HG03469 (cell line): ENCODE measurements around the gene SMAD7.

ENCODE experiments used
- ATAC-seq: cut with Tn5 transposase; IDR thresholded peaks from one replicate; pipeline ENCODE4 v1.9.1; 2021; ENCODE audit warnings: mild to moderate bottlenecking, moderate library complexity, moderate number of reproducible peaks; ENCODE audit not compliant: unreplicated experiment

SMAD7 gene, protein sequence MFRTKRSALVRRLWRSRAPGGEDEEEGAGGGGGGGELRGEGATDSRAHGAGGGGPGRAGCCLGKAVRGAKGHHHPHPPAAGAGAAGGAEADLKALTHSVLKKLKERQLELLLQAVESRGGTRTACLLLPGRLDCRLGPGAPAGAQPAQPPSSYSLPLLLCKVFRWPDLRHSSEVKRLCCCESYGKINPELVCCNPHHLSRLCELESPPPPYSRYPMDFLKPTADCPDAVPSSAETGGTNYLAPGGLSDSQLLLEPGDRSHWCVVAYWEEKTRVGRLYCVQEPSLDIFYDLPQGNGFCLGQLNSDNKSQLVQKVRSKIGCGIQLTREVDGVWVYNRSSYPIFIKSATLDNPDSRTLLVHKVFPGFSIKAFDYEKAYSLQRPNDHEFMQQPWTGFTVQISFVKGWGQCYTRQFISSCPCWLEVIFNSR

DNA sequence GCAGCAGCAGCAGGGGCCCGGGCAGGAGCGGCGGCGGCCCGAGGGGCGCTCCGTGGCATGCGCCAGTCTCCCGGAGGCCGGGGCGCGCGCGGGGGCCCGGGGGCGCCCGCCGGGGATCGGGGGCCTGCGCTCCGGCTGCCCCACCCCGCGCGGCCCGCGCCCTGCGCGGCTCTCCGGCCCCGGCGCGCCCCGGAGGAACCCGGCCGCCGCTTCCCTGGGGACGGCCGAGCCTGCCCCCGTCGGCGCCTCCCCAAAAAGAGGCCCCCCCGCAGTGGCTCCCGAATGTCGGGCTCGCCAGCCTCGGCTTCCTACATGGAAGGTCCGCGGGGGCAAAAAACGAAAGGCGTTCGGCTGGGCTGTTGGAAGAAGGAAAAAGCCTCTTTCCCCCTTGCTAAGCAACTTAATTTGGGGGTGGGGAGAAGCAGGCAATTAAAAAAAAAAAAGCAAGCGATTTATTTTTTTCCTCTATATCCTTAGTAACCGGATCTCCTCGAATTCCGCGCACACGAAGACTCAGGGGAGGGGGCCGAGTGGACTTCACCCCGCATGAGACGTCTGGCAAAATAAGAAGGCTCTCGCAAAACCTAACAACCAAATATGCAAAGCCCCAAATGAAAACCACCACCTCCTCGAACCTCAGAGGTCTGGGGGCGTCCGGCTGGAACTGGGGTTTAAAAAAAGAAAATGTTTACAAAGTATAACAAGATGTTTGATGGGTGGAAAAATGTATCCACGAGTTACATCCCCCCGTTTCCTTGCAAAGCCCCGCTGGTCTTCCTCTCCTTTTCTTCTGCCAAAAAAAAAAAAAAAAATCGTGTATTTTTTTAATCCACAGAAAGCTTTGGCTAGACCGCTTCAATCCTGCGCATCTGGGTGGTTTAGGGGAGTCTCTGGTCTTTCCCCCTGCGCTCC, at the start of gene SMAD7:
TSS of gene SMAD7 (minus strand) at position 430 of the 912 bp plus-strand sequence. CDS start 541 bp downstream, outside the sequence.
- no peak for ATAC-seq

DNA sequence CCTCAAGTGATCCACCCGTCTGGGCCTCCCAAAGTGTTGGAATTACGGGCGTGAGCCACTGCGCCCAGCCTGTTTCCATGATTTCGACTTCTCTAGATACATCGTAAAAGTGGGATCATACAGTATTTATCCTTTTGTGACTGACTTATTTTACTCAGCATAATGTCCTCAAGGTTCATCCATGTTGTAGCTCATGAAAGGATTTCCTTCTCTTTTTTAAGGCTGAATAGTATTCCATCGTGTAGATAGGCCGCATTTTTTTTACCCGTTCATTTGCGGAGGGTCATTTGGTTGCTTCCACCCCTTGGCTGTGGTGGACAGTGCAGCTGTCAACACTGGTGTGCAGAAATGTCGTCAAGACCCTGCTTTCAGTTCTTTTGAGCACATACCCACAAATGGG, 48.8 kb upstream of the SMAD7 start:
- ATAC-seq = no peak

DNA sequence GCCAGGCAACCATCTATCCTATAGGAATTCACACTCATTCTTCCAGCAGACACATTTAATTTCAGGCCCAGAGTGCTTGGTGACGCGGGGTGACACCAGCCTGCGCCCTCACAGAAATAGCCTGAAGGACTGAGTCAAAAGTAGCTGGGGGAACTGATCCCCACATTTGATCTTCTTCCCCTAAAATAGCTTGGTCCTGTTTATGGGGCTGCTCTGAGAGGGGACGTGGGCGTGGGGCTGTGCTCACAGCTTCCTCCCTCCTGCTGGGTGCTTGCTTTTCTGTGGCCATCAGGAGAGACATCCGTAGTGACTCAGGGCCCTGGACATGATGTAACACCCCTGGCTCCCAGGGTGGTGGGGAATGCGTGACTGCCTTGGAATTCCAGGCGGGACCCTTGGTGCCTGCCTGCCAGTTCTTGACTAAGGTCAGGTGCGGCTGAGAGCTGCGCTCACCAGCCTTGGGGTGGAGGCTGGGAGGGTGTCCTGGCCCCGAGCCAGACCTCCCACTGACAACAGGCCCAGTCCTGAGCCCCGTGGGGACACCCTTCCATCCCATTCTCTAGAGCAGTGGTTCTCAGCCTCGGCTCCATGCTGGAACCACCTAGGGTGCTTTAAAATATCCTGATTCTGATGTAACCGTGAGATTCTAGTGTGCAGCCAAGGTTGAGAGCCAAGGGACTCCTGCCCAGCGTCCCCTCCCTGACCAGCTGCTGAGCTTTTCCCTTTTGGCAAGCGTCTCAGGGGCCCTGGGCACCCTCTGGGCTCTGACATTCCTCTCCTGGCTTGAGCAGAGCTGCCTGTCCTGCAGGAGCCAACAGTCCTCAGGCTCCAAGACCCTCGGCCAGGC, 47.4 kb upstream of the SMAD7 start:
- no peak for ATAC-seq

DNA sequence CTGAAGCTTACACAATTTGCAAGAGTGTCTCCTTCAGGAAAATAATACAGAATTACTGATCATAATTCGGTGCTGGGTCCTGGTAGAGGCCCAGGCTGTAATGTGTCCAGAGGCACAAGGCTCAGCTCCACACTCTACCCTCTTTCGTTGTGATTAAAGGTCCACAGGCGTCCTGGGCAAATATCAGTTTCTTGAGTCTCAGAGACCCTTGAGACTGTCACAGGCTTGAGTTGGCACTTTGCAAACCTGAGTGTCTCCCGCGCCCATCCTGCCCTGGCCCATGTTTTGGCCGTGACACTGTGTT, 46.9 kb upstream of the SMAD7 start:
- no peak for ATAC-seq

DNA sequence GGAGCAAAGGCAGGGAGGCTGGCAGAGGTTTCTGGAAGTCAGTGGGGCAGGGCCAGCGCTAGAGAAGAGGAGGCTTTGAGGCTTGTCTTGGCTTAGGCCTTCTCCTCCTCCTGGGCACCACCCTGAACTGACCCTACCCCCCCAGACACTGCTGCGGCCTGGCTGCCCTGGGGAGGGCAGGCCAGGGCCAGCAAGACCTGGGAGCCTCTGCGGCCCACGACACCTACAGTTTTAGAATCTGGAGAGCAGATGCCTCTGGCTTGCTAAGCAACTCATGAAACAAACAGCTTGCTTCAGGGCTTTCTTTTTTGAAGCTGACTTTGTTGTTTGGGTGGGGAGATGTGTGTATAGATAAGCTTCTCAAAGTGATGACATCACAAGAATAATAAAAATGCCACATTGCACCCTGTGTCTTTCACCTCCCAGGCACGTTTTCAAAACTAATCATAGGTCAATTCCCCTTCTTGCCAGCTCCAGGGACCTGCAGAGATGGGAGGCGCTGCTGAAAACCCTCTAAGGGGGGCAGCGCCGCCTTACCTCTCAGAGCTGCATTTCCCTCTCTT, 46.2 kb upstream of the SMAD7 start:
- ATAC-seq = no peak

DNA sequence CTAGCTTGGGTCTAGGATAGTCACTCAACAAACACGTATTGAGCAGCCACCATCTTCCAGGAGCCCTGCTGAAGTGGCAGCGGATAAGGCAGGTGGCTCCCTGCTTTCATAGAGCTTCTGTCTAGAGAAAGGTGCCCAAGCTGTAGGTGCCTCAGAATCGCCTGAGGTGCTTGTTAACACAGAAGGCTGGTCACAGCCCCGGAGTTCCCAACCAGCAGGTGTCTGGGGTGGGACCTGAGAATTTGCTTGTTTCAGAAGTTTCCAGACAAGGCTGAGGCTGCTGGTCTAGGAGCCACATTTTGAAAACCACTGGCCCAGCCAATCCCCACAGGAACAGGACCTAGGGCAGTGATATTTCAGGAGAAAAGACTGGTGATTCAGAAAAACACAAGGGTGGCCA, 45.3 kb upstream of the SMAD7 start:
- ATAC-seq = no peak

DNA sequence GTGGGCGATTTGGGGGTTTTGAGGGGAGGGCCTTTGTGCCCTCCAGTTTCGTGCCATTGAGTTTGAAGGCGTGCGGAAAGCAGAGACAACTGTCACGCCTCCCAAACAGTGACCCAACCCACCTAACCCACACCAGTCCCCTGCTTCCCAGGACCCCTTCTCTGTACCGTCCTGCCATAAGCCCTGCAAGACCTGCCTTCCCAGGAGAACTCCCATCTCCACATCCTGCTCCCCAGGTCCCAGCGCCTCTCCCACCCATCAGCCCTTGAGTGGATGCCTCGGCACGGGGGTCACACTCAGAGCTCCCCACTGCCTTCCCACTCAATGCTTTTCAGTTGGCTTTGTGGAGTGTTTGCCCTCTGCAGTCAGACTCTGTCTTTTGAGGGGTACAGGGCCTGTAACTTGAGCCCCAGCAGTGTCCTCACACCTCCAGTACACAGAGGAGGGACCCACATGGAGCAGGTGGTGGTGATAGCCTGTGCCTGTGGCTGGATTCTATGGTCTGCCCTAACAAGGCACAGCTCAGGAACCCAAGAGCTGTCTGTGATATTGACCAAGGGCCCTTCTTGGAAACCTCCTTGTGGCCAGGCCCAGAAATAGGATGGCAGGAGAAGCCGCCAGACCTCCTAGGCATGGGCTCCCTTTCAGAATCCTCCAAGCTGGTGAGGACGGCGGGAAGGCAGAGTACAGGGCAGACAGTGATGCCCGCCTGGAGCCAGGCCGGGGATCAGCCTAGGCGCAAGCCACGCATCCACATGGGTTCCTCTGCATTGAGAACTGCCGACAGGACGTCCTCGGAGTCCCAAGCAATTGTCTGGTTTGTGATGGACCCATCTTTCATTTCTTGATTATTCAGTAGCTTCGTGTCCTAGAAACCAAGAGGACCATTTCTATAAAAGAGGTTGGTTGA, 44.4 kb upstream of the SMAD7 start:
- no peak for ATAC-seq

DNA sequence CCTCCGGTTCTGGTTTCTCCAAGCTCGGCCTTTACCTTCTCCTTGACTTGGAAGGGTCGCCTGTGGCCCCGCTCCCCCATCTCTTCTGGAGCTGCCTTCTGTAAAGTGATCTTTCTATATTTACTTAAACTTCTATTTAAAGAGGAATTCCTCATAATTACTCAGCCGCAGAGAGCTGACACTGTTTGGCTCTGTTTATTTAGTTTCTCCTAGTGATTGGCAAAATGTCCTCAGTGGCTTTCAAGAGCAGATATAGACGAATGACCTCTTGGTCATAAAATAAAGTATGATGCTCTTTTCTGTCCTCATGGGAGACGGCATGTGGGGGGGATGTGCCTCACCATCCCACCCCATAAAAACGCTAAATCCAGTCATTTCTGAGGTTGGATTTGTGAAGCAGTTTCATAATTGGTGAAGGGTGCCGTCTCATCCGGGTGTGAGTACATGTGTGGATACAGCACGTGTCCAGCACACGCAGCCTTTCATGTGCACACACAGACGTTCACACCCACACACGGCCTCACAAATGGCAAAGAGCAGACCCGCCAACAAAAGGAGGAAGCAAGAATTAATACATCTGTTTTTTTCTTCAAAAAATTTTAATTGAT, 43.4 kb upstream of the SMAD7 start:
- ATAC-seq = no peak

DNA sequence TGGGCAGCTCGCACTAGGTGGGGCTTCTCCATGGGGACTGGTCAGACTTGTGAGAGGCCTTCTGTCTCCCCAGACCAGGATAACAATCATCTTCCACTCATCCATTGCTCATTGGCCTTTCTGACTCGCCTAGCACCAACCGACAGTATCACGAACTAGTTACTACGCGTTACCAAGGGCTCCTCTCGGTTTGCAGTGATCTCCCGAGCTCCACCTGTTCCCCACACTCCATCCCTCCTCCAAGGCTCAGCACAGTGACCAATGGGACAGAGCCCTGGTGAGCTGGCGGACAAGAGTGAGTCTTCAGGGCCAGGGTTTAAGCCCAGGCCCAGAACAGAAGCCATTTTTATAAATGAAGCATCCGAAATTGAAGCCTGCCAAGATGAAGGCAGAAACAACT, 42.8 kb upstream of the SMAD7 start:
- no peak for ATAC-seq

DNA sequence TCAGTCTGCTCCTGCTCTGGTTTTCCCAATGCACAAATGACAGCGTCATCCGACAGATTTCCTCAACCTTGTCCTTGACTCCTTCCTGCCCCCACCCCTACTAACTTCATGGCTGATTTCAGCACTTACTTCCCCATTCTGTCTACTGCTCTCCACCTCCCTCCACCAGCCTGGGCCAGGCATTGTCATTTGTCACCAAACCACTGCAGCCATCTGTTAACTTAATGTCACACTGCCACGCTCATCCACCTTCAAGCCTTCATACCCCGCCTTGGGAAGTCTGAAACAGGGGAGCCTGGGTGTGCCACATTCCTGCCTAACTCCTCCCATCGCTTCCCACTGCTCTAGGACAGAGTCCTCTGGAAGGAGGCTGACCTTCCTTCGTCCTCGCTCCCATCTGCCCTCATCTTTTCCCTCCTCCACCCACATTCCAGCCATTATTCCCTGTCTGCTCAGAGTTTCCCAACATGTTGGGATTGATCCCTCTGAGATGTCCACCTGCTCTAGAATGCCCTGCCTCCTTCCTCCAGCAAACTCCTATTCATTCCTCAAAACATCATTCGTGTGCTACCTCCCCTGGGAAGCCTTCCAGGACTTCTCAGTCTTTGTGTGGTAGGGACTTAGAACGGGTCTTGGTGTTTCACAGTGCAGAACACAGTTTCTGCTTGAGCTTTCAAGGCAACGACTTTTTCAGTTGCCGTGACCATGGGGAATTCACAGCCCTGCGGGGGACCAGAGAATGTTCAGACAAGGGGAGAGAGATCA, 42.2 kb upstream of the SMAD7 start:
- ATAC-seq = peak; percentile 55

DNA sequence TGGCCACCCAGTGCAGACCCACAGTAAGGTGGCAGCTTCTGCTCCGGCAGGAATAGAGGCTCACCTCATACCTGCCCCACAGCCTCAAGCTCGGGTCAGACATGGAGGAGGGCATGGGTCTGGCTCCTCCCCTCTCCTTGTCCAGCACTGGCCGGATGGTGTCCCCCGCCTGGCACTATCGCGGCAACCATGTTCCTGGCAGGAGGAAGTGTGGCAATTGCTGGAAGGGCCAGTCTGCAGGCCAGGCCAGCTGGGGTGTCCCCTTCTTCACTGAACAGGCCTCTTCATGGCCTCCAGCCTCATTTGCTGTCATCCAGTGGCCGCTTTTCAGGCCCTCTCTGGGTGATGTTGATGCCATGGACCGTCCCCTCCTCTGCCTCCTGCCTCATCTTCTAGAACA, 41.4 kb upstream of the SMAD7 start:
- ATAC-seq = no peak

DNA sequence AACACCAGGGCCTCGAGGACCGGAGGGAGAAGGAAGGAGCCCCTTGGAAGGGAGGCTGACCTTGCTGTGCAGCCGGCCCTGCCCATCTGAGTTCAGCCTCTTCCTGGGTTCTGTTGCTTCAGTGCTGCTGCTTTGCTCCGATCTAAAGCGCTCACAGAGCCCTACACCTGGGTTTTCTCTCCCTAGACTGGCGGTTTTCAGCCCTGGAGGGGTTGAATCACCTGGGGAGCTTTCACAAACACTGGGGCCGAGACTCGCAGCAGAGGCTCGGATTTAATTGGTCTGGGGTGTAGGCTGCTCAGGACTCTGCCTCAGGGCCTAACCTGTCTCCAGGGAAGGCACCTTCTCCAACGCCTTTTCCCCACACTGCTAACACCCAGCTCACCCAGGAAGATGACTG, 40.9 kb upstream of the SMAD7 start:
- no peak for ATAC-seq

DNA sequence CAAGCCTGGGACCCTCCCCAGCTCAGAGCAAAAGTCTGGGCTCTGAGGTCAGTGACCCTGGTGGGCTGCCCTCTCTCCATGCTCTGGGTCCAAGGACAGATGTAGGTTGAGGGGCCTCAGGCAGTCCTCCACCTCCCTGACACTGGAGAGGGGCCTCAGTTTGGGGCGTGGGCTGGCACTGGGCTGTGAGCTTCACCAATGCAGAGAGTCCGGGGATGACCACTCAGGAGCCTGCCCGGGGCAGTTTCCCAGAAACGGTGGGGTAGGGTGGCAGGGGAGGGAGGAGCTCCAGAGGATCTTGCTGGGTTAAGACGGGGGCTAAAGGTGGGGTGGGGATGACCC, 40.5 kb upstream of the SMAD7 start:
- ATAC-seq = no peak

DNA sequence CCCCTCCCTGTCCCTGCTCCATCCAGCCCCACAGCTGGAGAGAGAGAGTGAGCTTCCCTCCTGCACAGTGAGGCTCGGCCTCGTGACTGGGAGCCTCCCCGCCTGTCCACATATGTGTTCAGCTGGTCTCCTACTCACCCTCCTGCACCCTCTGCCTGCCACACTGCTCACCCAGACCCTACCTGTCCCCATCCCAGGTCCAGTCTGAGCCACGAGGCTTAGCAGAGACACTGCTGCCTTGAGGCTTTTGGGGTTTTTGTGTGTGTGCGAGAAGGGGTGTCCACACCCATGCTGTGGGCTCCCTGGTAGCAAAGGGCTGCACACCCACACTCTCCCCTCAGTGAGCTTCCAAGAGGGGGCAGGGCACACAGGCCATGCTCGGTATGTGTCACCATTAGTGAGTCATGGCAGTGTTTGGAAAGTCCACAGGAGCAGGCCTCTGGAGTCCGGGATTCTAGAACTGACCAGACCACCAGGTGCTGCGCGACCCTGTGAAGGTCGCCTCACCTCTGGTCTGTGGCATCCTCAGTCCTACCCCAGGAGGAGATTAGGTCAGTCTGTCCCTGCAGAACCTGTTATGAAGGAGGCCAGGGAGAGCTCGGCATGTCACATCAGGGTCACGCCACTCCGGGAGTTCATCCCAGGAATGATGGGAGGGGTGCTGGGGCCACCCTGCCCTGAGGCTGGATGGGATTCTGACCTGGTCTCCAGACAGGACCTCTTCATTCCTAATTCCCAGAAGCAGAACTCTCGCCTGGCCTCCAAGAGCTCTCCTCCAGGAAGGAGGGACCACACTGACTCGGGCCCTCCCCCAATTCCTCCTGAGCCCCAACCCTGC, 39.9 kb upstream of the SMAD7 start:
- ATAC-seq = no peak

DNA sequence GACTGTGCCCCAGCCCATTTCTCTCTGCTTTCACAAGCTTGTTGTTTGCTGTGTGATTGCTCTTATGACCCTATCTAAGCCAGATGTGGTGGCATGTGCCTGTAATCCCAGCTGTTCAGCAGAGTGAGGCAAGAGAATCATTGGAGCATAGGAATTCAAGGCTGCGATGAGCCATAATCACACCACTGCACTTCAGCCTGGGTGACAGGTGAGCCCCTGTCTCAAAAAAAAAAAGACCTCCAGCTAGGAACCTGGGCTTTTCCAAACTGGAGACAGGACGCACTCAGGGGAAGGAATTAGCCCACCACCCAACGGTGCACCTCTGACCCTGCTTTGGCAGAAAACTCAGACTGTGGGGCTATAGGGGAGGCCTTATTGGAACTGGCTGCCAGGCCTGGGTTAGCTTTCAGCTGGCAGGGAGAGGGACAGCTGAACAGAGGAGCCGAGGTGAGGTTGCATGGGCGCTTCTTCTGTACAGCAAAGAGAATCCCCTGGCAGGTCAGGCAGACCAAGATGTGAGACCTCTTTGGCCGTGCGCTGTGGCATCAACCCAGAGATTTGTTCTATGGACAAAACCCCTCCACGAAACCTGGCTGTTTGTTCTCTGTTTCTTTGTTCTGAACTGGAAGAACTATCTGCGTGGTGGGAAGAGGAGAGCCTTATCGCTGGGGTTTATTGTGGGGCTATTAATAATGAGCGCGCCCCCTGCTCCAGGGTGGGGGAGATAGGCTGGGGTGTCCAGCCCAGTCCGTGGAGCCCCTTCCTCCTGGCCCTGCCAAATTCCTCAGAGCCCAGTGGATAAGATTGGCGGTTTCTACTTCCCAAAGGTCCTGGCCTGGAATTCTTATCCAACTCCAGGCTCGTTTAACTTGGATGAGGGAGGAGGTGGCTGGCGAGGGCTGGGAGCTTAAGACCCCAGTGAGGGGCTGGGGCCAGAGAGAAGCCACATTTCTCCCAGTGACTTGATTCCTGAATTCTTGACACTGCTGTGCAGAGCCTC, 38.8 kb upstream of the SMAD7 start:
- ATAC-seq = no peak

DNA sequence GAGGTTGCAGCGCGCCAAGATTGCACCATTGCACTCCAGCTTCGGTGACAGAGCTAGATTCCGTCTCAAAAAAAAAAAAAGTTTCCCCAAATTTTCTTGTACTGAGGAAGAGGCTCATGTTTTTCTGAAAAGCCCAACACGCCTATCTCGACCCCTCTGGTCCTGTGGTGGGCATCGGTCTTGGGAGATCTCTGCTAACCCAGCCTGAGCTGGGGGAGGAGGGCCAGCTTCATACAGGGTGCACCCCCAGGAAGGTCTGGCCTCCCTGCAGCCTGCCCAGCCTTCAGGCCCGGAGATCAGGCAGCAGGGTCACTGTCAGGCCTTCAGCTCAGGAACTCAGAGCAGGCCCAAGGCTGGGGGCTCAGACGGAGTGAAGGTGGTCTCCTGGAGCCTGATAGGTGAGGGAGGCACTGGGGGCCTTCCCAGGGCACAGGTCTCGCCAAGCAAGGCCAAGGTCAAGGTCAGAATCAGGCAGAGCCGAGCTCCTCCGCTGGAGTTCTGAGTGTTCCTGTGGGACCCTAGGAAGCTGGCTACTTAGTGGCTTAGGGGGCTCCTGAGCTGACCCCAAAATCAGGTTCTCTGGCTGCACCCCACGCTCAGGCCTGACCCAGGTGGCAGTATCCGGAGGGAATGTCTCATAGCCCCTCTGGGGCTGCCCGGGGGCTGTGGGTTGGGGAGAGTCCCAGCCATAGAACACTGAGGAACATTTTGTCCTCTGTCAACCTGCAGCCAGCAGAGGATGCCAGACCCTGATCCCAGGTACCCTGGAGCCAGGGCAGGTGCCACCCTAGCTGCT, 37.9 kb upstream of the SMAD7 start:
- no peak for ATAC-seq
